Stimulated activated CD8-positive, alpha-beta memory T cell treated with anti-CD3 and anti-CD28 coated beads, Interleukin-7, amount 100 ng/mL, for 1 hour (primary cell): Measurements from ENCODE around the gene DACT3.
A peak's percentile ranks its signal among the peaks of the same experiment; 100 is the strongest.
"Not testable (repeated sequence)": the region's sequence is repeated elsewhere in the genome, so short reads cannot be mapped to it uniquely, and the experiment has no call there.

Source experiments
- DNase-seq, 2 donors: peaks; one replicate each; pipeline ENCODE4 v3.0.0-alpha.2; 2020; ENCODE audit warnings: low read depth in 2 of 2

Gene DACT3

GRCh38 chr19:46634045-46634655 is 26.8 kb downstream of the DACT3 start:
- DNase-seq, result peak; percentile 77 to 87

GRCh38 chr19:46633130-46633529 is 27.9 kb downstream of the DACT3 start:
- DNase-seq, result no peak

GRCh38 chr19:46631481-46631880 is 29.5 kb downstream of the DACT3 start:
- DNase-seq, result no peak

- DNase-seq, result no peak
These were observed 30.3 kb downstream of the DACT3 start for GRCh38 chr19:46630586-46631205.

GRCh38 chr19:46629546-46630025 is 31.4 kb downstream of the DACT3 start:
- no peak for DNase-seq

- DNase-seq, result not testable (repeated sequence)
These were observed 32.0 kb downstream of the DACT3 start for GRCh38 chr19:46628970-46629369.

GRCh38 chr19:46626446-46626845 is 34.5 kb downstream of the DACT3 start:
- DNase-seq, result no peak

- DNase-seq, result no peak
These were observed 35.3 kb downstream of the DACT3 start for GRCh38 chr19:46625731-46626130.

- DNase-seq, result no peak
These were observed 35.9 kb downstream of the DACT3 start, which contains the start of gene PTGIR for GRCh38 chr19:46624958-46625661. Gene PTGIR (minus strand): TSS chr19:46625089. CDS start chr19:46624225, 864 bp downstream.

GRCh38 chr19:46623915-46624502 is 37.0 kb downstream of the DACT3 start:
- no peak for DNase-seq

- DNase-seq, result no peak
These were observed 38.9 kb downstream of the DACT3 start for GRCh38 chr19:46622118-46622446.

- no peak for DNase-seq
These were observed 39.5 kb downstream of the DACT3 start for GRCh38 chr19:46621191-46622117.

- DNase-seq, result no peak
These were observed 40.3 kb downstream of the DACT3 start for GRCh38 chr19:46620716-46621115.

- no peak for DNase-seq
These were observed 40.7 kb downstream of the DACT3 start for GRCh38 chr19:46620267-46620666.

GRCh38 chr19:46618670-46619231 is 42.2 kb downstream of the DACT3 start:
- no peak for DNase-seq

- DNase-seq, result no peak
These were observed 43.4 kb downstream of the DACT3 start for GRCh38 chr19:46617601-46618000.

- DNase-seq, result no peak
These were observed 44.2 kb downstream of the DACT3 start for GRCh38 chr19:46616631-46617322.

- no peak for DNase-seq
These were observed 45.0 kb downstream of the DACT3 start for GRCh38 chr19:46615966-46616365.

- DNase-seq, result peak; percentile 59 to 67
These were observed 46.8 kb downstream of the DACT3 start for GRCh38 chr19:46614114-46614722.

GRCh38 chr19:46613525-46613924 is 47.5 kb downstream of the DACT3 start:
- no peak for DNase-seq
